Common myeloid progenitor, CD34-positive (primary cell): ENCODE data around the gene CTNNA2.

ENCODE experiments used
- CTCF ChIA-PET: fragments of 350-600 bp; sonication (Branson Sonifier 250); formaldehyde crosslinking; loops from one replicate; lab custom pipeline; 2021; ENCODE audit warnings: antibody characterized with exemption; lab: Charles Lee
- POLR2A ChIA-PET: fragments of 350-600 bp; sonication (Branson Sonifier 250); formaldehyde crosslinking; loops from one replicate; lab custom pipeline; 2021; ENCODE audit warnings: antibody characterized with exemption; lab: Charles Lee
- DNase-seq, 3 donors: peaks; one replicate each; pipeline versions ENCODE4 v3.0.0 to v3.0.0-alpha.2; 2013
- H3K27ac ChIP-seq, 2 experiments: 1 replicate in 1 of 2; 2 replicates in 1 of 2; pipeline ENCODE4 v1.7.0; 2013; ENCODE audit warnings: inconsistent platforms in 2 of 2, low read length in 2 of 2, mild to moderate bottlenecking in 2 of 2, low read depth in 1 of 2, moderate library complexity in 1 of 2; ENCODE audit not compliant: severe bottlenecking in 2 of 2, insufficient read depth in 1 of 2, poor library complexity in 1 of 2
- H3K27me3 ChIP-seq, 5 experiments: replicated peaks in 2 of 5; 1 replicate in 3 of 5; 2 replicates in 2 of 5; pipeline versions ENCODE4 v1.6.1 to v1.7.0; 2013; ENCODE audit warnings: low read length in 4 of 5, mild to moderate bottlenecking in 2 of 5, moderate library complexity in 2 of 5, inconsistent platforms in 1 of 5; ENCODE audit not compliant: insufficient read depth in 5 of 5, control insufficient read depth in 4 of 5
- H3K36me3 ChIP-seq, 4 experiments: 1 replicate in 2 of 4; 2 replicates in 2 of 4; pipeline versions ENCODE4 v1.6.1 to v1.7.0; 2013; ENCODE audit warnings: low read length in 3 of 4, control low read depth in 1 of 4, mild to moderate bottlenecking in 1 of 4; ENCODE audit not compliant: control insufficient read depth in 4 of 4, insufficient read depth in 4 of 4
- H3K4me1 ChIP-seq, 4 experiments: 1 replicate in 3 of 4; 2 replicates in 1 of 4; pipeline versions ENCODE4 v1.6.1 to v1.7.1; 2013; ENCODE audit warnings: low read length in 3 of 4, mild to moderate bottlenecking in 3 of 4, control low read depth in 1 of 4, inconsistent platforms in 1 of 4, moderate library complexity in 1 of 4; ENCODE audit not compliant: control insufficient read depth in 4 of 4, insufficient read depth in 4 of 4; ENCODE audit errors: control extremely low read depth in 1 of 4
- H3K4me3 ChIP-seq, 7 experiments: 1 replicate in 4 of 7; 2 replicates in 3 of 7; pipeline versions ENCODE4 v1.5.1 to v1.7.0; 2013; ENCODE audit warnings: mild to moderate bottlenecking in 7 of 7, low read length in 6 of 7, moderate library complexity in 6 of 7, inconsistent platforms in 2 of 7, low read depth in 2 of 7, control low read depth in 1 of 7; ENCODE audit not compliant: insufficient read depth in 4 of 7, control insufficient read depth in 1 of 7; ENCODE audit errors: extremely low read depth in 1 of 7
- H3K9me3 ChIP-seq, 5 experiments: 1 replicate in 4 of 5; 2 replicates in 1 of 5; pipeline versions ENCODE4 v1.6.1 to v1.7.1; 2013; ENCODE audit warnings: low read length in 4 of 5, mild to moderate bottlenecking in 2 of 5, inconsistent platforms in 1 of 5, low read depth in 1 of 5, moderate library complexity in 1 of 5; ENCODE audit not compliant: control insufficient read depth in 4 of 5, insufficient read depth in 2 of 5; ENCODE audit errors: control extremely low read depth in 1 of 5
- WGBS: methylation state at CpG from one replicate; pipeline ENCODE4 v1.1.5; 2013; ENCODE audit not compliant: insufficient coverage; 5-methylcytosine and 5-hydroxymethylcytosine counted together

The CTNNA2 gene

DNA sequence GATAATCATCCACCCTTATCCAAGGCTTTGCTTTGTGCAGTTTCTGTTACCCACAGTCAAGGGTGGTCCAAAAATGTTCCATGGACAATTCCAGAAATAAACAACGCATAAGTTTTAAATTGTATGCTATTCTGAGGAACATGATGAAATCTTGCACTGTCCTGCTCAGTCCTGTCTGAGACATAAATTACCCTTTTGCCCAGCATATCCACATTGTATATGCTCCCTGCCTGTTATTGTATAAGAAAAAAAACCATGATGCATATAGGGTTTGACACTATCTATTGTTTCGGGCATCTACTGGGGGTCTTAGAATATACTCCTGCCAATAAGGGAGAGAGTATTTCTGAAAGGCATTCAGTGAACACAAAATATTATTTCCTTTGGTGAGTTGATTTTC lies 767.7 kb downstream of the CTNNA2 start:
- Histone ChIP-seq H3K36me3 (no peaks in the 10 kb centered on the region), H3K4me1 (no peaks in the 10 kb centered on the region), H3K27me3 (no peaks in the 10 kb centered on the region), H3K4me3 (no peak overlapping the region), H3K9me3 (peaks cover 0 to 3% (median 0%) of the 10 kb centered on the region in 5 experiments), H3K27ac (no peak overlapping the region)
- ChIA-PET CTCF (no interaction called here), POLR2A (interaction anchor here (0.7 kb wide), 1 partner anchor 9 kb away, joined by 3 read pairs; no protein-coding TSS in a partner anchor)
- 100% methylated on average over 1 of the region's 2 CpGs for WGBS
- no peak for DNase-seq

DNA sequence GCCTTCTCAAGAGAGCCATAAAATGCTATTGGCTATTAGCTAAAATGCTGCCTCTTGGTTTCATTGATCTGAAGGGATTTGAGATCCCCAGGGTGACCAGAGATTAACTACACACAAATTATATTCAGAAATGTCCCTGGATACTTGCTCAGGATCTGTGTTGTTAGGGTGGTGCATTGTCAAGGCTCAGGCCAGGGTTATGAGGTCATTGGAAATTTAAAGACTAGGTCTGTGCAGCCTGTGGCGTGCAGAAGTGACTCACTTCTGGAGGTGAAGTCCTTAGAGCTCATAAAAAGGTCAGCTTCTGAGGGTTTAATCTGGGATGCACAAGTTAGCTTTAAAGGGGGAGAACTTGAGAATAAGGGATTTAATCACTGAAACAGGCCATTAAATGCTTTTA lies 768.2 kb downstream of the CTNNA2 start:
- no CpG with 5 or more reads among the region's 1 CpG for WGBS
- DNase-seq, result no peak
- Histone ChIP-seq H3K4me3 (no peak overlapping the region), H3K27me3 (no peaks in the 10 kb centered on the region), H3K4me1 (no peaks in the 10 kb centered on the region), H3K27ac (no peak overlapping the region), H3K9me3 (peaks cover 0 to 3% (median 0%) of the 10 kb centered on the region in 5 experiments), H3K36me3 (no peaks in the 10 kb centered on the region)
- ChIA-PET CTCF (no interaction called here), POLR2A (interaction anchor here (0.7 kb wide), 1 partner anchor 10 kb away, joined by 3 read pairs; no protein-coding TSS in a partner anchor)

DNA sequence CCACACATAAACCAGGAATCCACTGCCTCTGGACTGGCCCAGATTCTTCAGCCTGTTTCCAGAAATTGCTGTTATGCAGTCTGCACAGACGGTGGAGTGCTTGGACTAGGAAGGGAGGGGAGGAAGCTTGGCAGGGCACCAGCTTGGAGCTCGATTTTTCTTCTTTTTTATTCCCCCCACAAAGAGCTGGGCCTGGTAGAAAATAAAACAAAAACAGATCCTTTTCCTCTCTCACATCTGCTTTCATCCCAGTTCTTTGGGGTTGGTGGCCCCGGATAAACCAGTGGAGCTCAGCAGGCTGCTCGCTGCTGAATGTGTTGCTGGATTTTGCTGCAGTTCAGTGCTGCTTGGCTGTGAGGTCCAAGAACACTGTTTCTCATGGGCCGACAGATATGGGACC lies 775.7 kb downstream of the CTNNA2 start:
- H3K36me3 ChIP-seq, result no peaks in the 10 kb centered on the region
- H3K9me3 ChIP-seq, result no peaks in the 10 kb centered on the region
- no peaks in the 10 kb centered on the region for H3K4me1 ChIP-seq
- ChIA-PET CTCF (interaction anchor here (1.0 to 1.4 kb wide), 2 partner anchors 39 to 211 kb away, joined by 3 to 4 read pairs; no protein-coding TSS in a partner anchor), POLR2A (no interaction called here)
- no peak overlapping the region for H3K27ac ChIP-seq
- peaks cover 0 to 2% (median 0%) of the 10 kb centered on the region in 5 experiments for H3K27me3 ChIP-seq
- DNase-seq, result no peak
- WGBS, result 58% methylated on average over 2 of the region's 5 CpGs
- no peak overlapping the region for H3K4me3 ChIP-seq

DNA sequence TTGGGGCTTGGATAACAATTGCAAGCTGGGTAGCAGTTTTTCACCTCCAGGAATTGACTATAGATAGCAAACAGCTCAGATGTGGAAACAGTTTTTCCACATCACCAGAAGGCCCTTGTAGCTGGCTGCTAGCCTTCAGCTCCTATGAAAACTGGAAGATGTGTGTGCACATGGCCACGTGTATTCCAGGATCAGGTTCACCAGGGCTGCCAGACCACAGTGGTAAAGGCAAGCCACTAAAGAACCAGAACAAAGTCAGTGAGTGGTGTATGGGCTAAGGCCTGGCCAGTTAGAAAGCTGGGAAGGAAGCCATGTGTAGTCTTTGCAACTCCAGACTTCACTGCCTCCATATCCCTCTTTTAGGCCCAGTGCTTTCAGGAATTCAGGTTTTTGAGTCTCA lies 778.8 kb downstream of the CTNNA2 start:
- Histone ChIP-seq H3K27ac (no peak overlapping the region), H3K27me3 (peaks cover 0 to 15% (median 2%) of the 10 kb centered on the region in 5 experiments), H3K4me3 (no peak overlapping the region), H3K4me1 (no peaks in the 10 kb centered on the region), H3K9me3 (no peaks in the 10 kb centered on the region), H3K36me3 (no peaks in the 10 kb centered on the region)
- WGBS, result 92% methylated on average over 1 of the region's 1 CpG
- DNase-seq, result no peak
- POLR2A ChIA-PET, result no interaction called here
- CTCF ChIA-PET, result no interaction called here

DNA sequence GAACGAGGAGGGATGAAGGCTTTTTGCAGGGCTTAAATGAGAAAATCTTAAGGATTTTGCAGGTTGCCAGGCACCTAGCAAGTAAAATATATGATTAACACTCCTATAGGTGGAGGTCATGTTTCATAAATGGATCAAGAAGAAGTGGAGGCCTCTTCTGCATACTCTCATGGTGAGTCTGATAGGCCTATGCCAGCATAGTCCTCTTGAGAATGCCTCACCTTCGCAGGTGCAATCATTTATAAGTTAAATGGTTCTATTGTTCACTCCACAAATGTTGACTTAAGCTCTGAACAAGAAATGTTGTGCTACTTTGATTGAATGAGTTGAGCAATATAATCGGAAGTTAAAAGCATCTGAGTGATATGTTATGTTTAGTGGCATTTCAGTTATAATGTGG lies 779.6 kb downstream of the CTNNA2 start:
- H3K27me3 ChIP-seq, result peaks cover 0 to 21% (median 5%) of the 10 kb centered on the region in 5 experiments
- POLR2A ChIA-PET, result no interaction called here
- CTCF ChIA-PET, result no interaction called here
- H3K27ac ChIP-seq, result no peak overlapping the region
- H3K4me1 ChIP-seq, result no peaks in the 10 kb centered on the region
- no peaks in the 10 kb centered on the region for H3K9me3 ChIP-seq
- H3K36me3 ChIP-seq, result no peaks in the 10 kb centered on the region
- no peak for DNase-seq
- H3K4me3 ChIP-seq, result no peak overlapping the region
- WGBS, result 80% methylated on average over 1 of the region's 3 CpGs

DNA sequence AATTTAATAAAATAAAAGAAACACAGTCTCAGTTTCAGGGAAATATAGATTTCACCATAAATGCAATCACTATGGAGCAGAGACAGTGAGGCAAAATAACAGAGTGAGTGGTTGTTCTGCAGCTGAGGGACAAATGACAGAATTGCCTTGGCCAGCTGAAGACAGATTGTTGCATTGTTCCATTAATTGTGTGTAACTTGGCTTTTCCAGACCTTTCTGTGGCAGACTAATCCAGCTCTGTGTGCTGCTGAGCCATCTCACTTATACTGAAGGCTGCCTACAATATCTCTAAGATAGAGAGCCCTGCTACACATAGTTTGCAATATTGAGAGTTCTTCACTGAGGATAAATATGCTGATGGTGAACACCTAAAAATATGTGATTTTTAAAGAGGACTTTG lies 780.2 kb downstream of the CTNNA2 start:
- POLR2A ChIA-PET, result no interaction called here
- no peak for DNase-seq
- CTCF ChIA-PET, result no interaction called here
- no peak overlapping the region for H3K4me3 ChIP-seq
- H3K9me3 ChIP-seq, result no peaks in the 10 kb centered on the region
- H3K4me1 ChIP-seq, result no peaks in the 10 kb centered on the region
- H3K27me3 ChIP-seq, result peaks cover 0 to 22% (median 5%) of the 10 kb centered on the region in 5 experiments
- H3K36me3 ChIP-seq, result no peaks in the 10 kb centered on the region
- H3K27ac ChIP-seq, result no peak overlapping the region

DNA sequence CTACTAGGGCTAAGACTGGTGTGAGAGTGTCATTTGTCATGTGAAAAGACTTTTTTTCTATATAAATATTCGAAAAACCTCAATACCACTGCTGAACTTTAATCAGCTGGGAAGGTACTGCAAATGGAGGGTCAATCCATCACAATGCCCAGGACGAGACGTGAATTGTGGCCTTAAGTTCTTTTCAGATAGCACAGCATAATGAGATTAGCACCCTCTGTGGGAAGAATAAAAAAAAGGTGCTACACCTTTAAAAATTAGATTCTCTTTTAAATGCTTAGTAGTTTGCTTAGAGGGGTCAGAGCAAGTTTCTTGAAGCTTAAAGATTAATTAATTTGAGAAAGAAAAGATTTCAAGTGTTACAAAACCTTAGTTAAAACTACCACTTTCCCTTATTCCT lies 786.1 kb downstream of the CTNNA2 start:
- Histone ChIP-seq H3K9me3 (no peaks in the 10 kb centered on the region), H3K27ac (no peak overlapping the region), H3K4me3 (no peak overlapping the region), H3K4me1 (peaks cover 0 to 20% (median 13%) of the 10 kb centered on the region in 4 experiments), H3K36me3 (no peaks in the 10 kb centered on the region), H3K27me3 (peaks cover 0 to 76% (median 35%) of the 10 kb centered on the region in 5 experiments)
- WGBS, result 58% methylated on average over 2 of the region's 3 CpGs
- CTCF ChIA-PET, result interaction anchor here (1.2 kb wide), 1 partner anchor 14 kb away, joined by 4 read pairs; no protein-coding TSS in a partner anchor
- DNase-seq, result no peak
- POLR2A ChIA-PET, result no interaction called here
